Stomach (tissue), 4 donors: ENCODE results near the gene LRP1B.

Source experiments
- CTCF ChIP-seq, 7 experiments: fragments of 450-650 bp in 4 of 7; fragments of 200-600 bp in 3 of 7; sonication (generic) in 3 of 7; IDR thresholded peaks; one replicate each; pipeline ENCODE4 v1.5.1; 2016 to 2019; ENCODE audit warnings: antibody characterized with exemption in 7 of 7, control low read depth in 2 of 7, mild to moderate bottlenecking in 1 of 7
- EP300 ChIP-seq: sonication (generic); formaldehyde crosslinking; IDR thresholded peaks from one replicate; pipeline ENCODE4 v1.6.1; 2017; ENCODE audit warnings: antibody characterized with exemption
- POLR2A ChIP-seq, 4 donors: fragments of 450-650 bp; IDR thresholded peaks; one replicate each; pipeline ENCODE4 v1.6.1; 2016; ENCODE audit warnings: antibody characterized with exemption in 4 of 4, control low read depth in 2 of 4, mild to moderate bottlenecking in 1 of 4, moderate library complexity in 1 of 4

- no peak for TF ChIP-seq CTCF (IDR thresholded peaks at IDR 0.05)
- TF ChIP-seq EP300 = no peak
- TF ChIP-seq POLR2A (IDR thresholded peaks at IDR 0.05) = no peak
Observed at GRCh38 chr2:141605163-141605562, 525.7 kb downstream of the LRP1B start.
